ENCODE data around the gene TSPAN3.
A peak's percentile ranks its signal among the peaks of the same experiment; 100 is the strongest.

DNA sequence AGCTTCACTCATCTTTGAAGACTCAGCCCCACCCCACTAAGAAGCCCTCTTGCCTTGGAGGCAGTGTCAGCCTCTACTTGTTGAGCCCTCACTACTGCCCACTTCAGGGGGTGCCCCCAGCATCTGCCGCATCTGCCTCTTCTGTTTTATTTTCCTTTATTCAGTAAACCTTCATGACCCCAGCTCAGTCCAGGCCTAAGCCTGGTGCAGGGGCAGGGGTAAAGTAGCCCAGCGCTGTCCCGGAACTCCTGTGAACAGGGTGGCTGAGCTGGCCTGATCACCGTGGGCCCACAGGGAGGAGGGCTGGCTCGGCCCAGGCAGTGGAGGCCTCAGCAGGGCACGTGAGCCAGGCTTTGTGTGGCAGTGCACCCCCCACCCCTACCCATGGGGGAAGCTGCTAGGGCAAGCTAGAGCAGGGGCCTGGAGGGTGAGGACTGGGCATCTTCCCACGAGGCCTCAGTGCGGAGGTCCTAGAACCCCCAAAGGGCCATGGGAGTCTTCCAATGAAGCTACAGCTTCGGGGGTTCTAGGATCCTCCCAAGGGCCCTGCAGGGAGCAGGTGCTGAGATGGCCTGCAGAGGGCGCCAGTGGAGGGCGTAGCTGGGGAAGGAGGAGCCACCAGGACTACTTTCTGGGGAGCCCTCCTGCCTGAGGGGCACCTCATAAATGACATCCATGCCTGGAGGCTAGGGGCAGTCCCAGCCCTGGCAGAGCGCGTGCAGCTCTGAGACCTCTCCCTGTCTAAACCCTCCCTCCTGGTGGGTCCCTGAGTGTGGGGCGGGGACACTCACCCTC is 36.0 kb downstream of the TSPAN3 start:
- TF ChIP-seq, protein P1, sequence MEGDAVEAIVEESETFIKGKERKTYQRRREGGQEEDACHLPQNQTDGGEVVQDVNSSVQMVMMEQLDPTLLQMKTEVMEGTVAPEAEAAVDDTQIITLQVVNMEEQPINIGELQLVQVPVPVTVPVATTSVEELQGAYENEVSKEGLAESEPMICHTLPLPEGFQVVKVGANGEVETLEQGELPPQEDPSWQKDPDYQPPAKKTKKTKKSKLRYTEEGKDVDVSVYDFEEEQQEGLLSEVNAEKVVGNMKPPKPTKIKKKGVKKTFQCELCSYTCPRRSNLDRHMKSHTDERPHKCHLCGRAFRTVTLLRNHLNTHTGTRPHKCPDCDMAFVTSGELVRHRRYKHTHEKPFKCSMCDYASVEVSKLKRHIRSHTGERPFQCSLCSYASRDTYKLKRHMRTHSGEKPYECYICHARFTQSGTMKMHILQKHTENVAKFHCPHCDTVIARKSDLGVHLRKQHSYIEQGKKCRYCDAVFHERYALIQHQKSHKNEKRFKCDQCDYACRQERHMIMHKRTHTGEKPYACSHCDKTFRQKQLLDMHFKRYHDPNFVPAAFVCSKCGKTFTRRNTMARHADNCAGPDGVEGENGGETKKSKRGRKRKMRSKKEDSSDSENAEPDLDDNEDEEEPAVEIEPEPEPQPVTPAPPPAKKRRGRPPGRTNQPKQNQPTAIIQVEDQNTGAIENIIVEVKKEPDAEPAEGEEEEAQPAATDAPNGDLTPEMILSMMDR (IDR thresholded peaks at IDR 0.05): peak in 5 of 6 experiments; percentile 13 to 57 (median 43)
- no peak for TF ChIP-seq POLR2A (IDR thresholded peaks at IDR 0.05)
